A673 (cell line): Measurements from ENCODE around the gene H3-3A. TPM values are rescaled to one million over a fixed set of nuclear protein-coding genes. Genes with fewer than 3 reads are reported as not detected.

Experiments
- BruUV-seq: library from RNA; stranded (reverse); fragments of 400-500 nt; replicated peaks from 2 replicates; lab custom pipeline; 2021; lab: Mats Ljungman, UMichigan
- CTCF ChIA-PET: fragments of 300-600 bp; sonication (Branson Sonifier 250); formaldehyde crosslinking; loops from one replicate; lab custom pipeline; 2022; ENCODE audit warnings: antibody characterized with exemption; lab: Charles Lee
- POLR2A ChIA-PET: fragments of 300-600 bp; sonication (Branson Sonifier 250); formaldehyde crosslinking; loops from one replicate; lab custom pipeline; 2022; ENCODE audit warnings: antibody characterized with exemption; ENCODE audit not compliant: low non-redundant PET; lab: Charles Lee
- DNase-seq: peaks from one replicate; pipeline ENCODE4 v3.0.0-alpha.2; 2015; ENCODE audit warnings: low spot score
- H3K27ac ChIP-seq: fragments of 200-600 bp; sonication (generic); 2 replicates; pipeline ENCODE4 v1.5.1; 2016; ENCODE audit warnings: mixed run types, low read depth, mild to moderate bottlenecking, mixed read lengths, antibody characterized with exemption, low read length; ENCODE audit not compliant: poor library complexity, severe bottlenecking
- H3K27me3 ChIP-seq: fragments of 200-600 bp; sonication (generic); replicated peaks from 2 replicates; pipeline ENCODE4 v1.6.1; 2017; ENCODE audit warnings: mixed run types, low read depth, mild to moderate bottlenecking, mixed read lengths, antibody characterized with exemption, low read length; ENCODE audit not compliant: insufficient read depth, poor library complexity
- H3K36me3 ChIP-seq: fragments of 200-600 bp; sonication (generic); 2 replicates; pipeline ENCODE4 v1.6.1; 2016; ENCODE audit warnings: mixed run types, mild to moderate bottlenecking, mixed read lengths, antibody characterized with exemption, low read length; ENCODE audit not compliant: insufficient read depth, poor library complexity, severe bottlenecking
- H3K4me1 ChIP-seq: fragments of 200-600 bp; sonication (generic); 2 replicates; pipeline ENCODE4 v1.6.1; 2017; ENCODE audit warnings: mixed run types, mild to moderate bottlenecking, mixed read lengths, antibody characterized with exemption, low read length; ENCODE audit not compliant: insufficient read depth, poor library complexity, severe bottlenecking
- H3K4me3 ChIP-seq: fragments of 200-600 bp; sonication (generic); 2 replicates; pipeline ENCODE4 v1.5.1; 2016; ENCODE audit warnings: low read depth, mixed run types, mild to moderate bottlenecking, mixed read lengths, low read length; ENCODE audit not compliant: poor library complexity, severe bottlenecking
- H3K9me3 ChIP-seq: fragments of 200-600 bp; sonication (generic); 2 replicates; pipeline ENCODE4 v1.6.1; 2016; ENCODE audit warnings: mixed run types, low read depth, mild to moderate bottlenecking, mixed read lengths, antibody characterized with exemption, low read length; ENCODE audit not compliant: poor library complexity, severe bottlenecking
- CTCF ChIP-seq: fragments of 300-800, 200-600 bp; sonication (generic); conservative IDR thresholded peaks from 2 replicates; pipeline ENCODE4 v1.5.1; 2017; ENCODE audit warnings: low read depth, mild to moderate bottlenecking, antibody characterized with exemption, low read length, moderate library complexity, mixed read lengths
- EZH2 ChIP-seq: fragments of 200-600 bp; sonication (generic); IDR thresholded peaks from 2 replicates; pipeline ENCODE4 v1.6.1; 2017; ENCODE audit warnings: borderline replicate concordance, low read depth, mild to moderate bottlenecking, mixed read lengths, antibody characterized with exemption, low read length; ENCODE audit not compliant: poor library complexity, severe bottlenecking
- intact Hi-C: fragments of 100-400 bp; cut with micrococcal nuclease; formaldehyde crosslinking; loops from one replicate; pipeline ENCODE4 v1.10.0; 2022; ENCODE audit not compliant: unreplicated experiment
- total RNA-seq: library from RNA; stranded (reverse); gene quantifications from 2 replicates; pipeline ENCODE4 v1.2.3, GENCODE V29; 2021

H3-3A gene
- total RNA-seq, 1 experiment from 2014 or later = 638 TPM

DNA sequence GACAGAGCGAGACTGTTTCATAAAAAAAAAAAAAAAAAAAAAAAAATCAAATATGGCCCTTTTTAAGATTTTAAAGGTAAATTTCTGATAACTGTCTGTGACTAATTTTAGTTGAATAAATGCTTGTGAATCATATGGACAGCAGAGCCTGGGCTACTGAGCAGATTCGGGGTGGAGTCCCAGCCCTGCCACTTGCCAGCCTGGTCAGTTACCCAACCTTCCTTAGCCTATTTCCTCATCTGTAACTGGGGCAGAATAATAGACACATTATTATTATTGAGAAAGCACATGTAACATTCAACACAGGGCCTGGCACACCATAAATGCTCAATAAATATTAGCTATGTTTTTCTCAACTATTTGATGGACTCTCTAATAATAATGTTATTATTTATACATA lies 11.2 kb upstream of the H3-3A start:
- TF ChIP-seq EZH2 = no peak
- TF ChIP-seq CTCF = no peak
- BruUV-seq = no TSS peak

DNA sequence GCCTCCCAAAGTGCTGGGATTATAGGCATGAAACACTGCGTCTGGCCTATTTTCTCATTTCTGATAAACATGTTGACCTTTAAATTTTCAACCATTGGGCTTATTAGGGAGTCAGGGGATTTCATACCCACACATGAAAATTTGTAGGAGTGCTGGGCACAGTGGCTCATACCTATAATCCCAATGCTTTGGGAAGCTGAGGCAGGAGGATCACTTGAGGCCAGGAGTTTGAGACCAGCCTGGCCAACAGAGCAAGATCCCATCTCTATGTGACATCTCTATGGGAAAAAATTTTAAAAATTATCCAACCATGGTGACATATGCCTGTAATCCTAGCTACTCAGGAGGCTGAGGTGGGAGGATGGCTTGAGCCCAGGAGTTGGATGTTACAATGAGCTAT lies 10.5 kb upstream of the H3-3A start:
- Histone ChIP-seq H3K27ac (no peak overlapping the region), H3K27me3 (no peaks in the 10 kb centered on the region), H3K4me1 (peaks cover 12% of the 10 kb centered on the region), H3K9me3 (no peaks in the 10 kb centered on the region), H3K36me3 (no peaks in the 10 kb centered on the region), H3K4me3 (no peak overlapping the region)
- CTCF ChIA-PET = no interaction called here
- POLR2A ChIA-PET = no interaction called here
- TF ChIP-seq CTCF (no peak), EZH2 (no peak)
- intact Hi-C loops = no loop called here
- no TSS peak for BruUV-seq
- DNase-seq = no peak

More for the DNA sequence above, 11.2 kb upstream of the H3-3A start:
- Histone ChIP-seq H3K4me1 (peaks cover 12% of the 10 kb centered on the region), H3K27ac (no peak overlapping the region), H3K9me3 (no peaks in the 10 kb centered on the region), H3K4me3 (no peak overlapping the region), H3K27me3 (no peaks in the 10 kb centered on the region), H3K36me3 (no peaks in the 10 kb centered on the region)
- CTCF ChIA-PET = no interaction called here
- DNase-seq = no peak
- POLR2A ChIA-PET = no interaction called here
- intact Hi-C loops = no loop called here

GRCh38 chr1:226054519-226055327 lies 7.8 kb upstream of the H3-3A start:
- H3K4me1 ChIP-seq = peaks cover 12% of the 10 kb centered on the region
- no peaks in the 10 kb centered on the region for H3K27me3 ChIP-seq
- CTCF ChIA-PET = no interaction called here
- TF ChIP-seq CTCF = no peak
- no peak for TF ChIP-seq EZH2
- intact Hi-C loops = no loop called here
- H3K9me3 ChIP-seq = no peaks in the 10 kb centered on the region
- no peaks in the 10 kb centered on the region for H3K36me3 ChIP-seq
- DNase-seq = peak; percentile 39
- POLR2A ChIA-PET = no interaction called here
- H3K27ac ChIP-seq = peak overlapping the region; percentile 7
- no TSS peak for BruUV-seq
- no peak overlapping the region for H3K4me3 ChIP-seq
